Suprapubic skin (tissue), 4 donors: ENCODE data around the gene RAD54L. TPM values are rescaled to one million over a fixed set of nuclear protein-coding genes. Genes with fewer than 3 reads are reported as not detected.
A peak's percentile ranks its signal among the peaks of the same experiment; 100 is the strongest.

Source experiments
- DNase-seq, 2 donors: peaks; one replicate each; pipeline ENCODE4 v3.0.0-alpha.2; 2019; ENCODE audit warnings: low spot score in 2 of 2
- H3K27ac ChIP-seq: fragments of 200-600 bp; sonication (generic); one replicate; pipeline ENCODE4 v1.5.1; 2019
- H3K27me3 ChIP-seq: fragments of 200-600 bp; sonication (generic); one replicate; pipeline ENCODE4 v1.5.1; 2019
- H3K36me3 ChIP-seq: fragments of 200-600 bp; sonication (generic); one replicate; pipeline ENCODE4 v1.5.1; 2019
- H3K4me1 ChIP-seq: fragments of 200-600 bp; sonication (generic); one replicate; pipeline ENCODE4 v1.5.1; 2019
- H3K4me3 ChIP-seq: fragments of 200-600 bp; sonication (generic); one replicate; pipeline ENCODE4 v1.5.1; 2019; ENCODE audit warnings: mild to moderate bottlenecking
- H3K9me3 ChIP-seq: fragments of 200-600 bp; sonication (generic); one replicate; pipeline ENCODE4 v1.5.1; 2019
- EP300 ChIP-seq: sonication (generic); formaldehyde crosslinking; IDR thresholded peaks from one replicate; pipeline ENCODE4 v1.6.1; 2017; ENCODE audit warnings: antibody characterized with exemption
- POLR2A ChIP-seq, 2 donors: fragments of 450-650 bp; IDR thresholded peaks; one replicate each; pipeline ENCODE4 v1.6.1; 2017; ENCODE audit warnings: antibody characterized with exemption in 2 of 2, mild to moderate bottlenecking in 2 of 2, moderate library complexity in 2 of 2
- POLR2AphosphoS5 ChIP-seq, 3 donors: sonication (generic); formaldehyde crosslinking; IDR thresholded peaks; one replicate each; pipeline ENCODE4 v1.6.1; 2017; ENCODE audit warnings: antibody characterized with exemption in 3 of 3
- WGBS: methylation state at CpG from one replicate; pipeline ENCODE4 v1.1.5; 2018; 5-methylcytosine and 5-hydroxymethylcytosine counted together
- total RNA-seq, 4 donors: library from RNA; depleted of rRNA; stranded (reverse); fragments of >200 nt; gene quantifications; one replicate each; pipeline ENCODE4 v1.1.0, GENCODE V29; 2016
- TF ChIP-seq, protein P1 (sequence below), 2 donors: fragments of 200-600 bp in 1 of 2; fragments of 450-650 bp in 1 of 2; sonication (generic) in 1 of 2; IDR thresholded peaks; one replicate each; pipeline ENCODE4 v1.5.1; 2016 to 2019; ENCODE audit warnings: antibody characterized with exemption in 2 of 2, mild to moderate bottlenecking in 1 of 2, moderate library complexity in 1 of 2

RAD54L gene
- 1 to 10 TPM; 1.1 to 6.1 (median 2.1) TPM for total RNA-seq

- under 1% methylated on average over 44 of the region's 49 CpGs for WGBS
- Histone ChIP-seq H3K4me1 (peaks cover 24% of the 10 kb centered on the region), H3K27ac (peak within 1 kb of the TSS; percentile 54), H3K9me3 (no peaks in the 10 kb centered on the region), H3K27me3 (no peaks in the 10 kb centered on the region), H3K4me3 (peak within 1 kb of the TSS; percentile 67), H3K36me3 (no peaks in the 10 kb centered on the region)
- peak; percentile 98 for DNase-seq
- TF ChIP-seq, protein P1, sequence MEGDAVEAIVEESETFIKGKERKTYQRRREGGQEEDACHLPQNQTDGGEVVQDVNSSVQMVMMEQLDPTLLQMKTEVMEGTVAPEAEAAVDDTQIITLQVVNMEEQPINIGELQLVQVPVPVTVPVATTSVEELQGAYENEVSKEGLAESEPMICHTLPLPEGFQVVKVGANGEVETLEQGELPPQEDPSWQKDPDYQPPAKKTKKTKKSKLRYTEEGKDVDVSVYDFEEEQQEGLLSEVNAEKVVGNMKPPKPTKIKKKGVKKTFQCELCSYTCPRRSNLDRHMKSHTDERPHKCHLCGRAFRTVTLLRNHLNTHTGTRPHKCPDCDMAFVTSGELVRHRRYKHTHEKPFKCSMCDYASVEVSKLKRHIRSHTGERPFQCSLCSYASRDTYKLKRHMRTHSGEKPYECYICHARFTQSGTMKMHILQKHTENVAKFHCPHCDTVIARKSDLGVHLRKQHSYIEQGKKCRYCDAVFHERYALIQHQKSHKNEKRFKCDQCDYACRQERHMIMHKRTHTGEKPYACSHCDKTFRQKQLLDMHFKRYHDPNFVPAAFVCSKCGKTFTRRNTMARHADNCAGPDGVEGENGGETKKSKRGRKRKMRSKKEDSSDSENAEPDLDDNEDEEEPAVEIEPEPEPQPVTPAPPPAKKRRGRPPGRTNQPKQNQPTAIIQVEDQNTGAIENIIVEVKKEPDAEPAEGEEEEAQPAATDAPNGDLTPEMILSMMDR (IDR thresholded peaks at IDR 0.05) = no peak
- TF ChIP-seq POLR2AphosphoS5 (IDR thresholded peaks at IDR 0.05) (peak in 2 of 3 donors; percentile 34 to 97), POLR2A (IDR thresholded peaks at IDR 0.05) (no peak)
These were observed at the start of gene RAD54L for GRCh38 chr1:46247436-46248121. Gene RAD54L, plus strand, starts transcription at chr1:46247763. Its CDS starts 643 bp downstream, at chr1:46248406.

DNA sequence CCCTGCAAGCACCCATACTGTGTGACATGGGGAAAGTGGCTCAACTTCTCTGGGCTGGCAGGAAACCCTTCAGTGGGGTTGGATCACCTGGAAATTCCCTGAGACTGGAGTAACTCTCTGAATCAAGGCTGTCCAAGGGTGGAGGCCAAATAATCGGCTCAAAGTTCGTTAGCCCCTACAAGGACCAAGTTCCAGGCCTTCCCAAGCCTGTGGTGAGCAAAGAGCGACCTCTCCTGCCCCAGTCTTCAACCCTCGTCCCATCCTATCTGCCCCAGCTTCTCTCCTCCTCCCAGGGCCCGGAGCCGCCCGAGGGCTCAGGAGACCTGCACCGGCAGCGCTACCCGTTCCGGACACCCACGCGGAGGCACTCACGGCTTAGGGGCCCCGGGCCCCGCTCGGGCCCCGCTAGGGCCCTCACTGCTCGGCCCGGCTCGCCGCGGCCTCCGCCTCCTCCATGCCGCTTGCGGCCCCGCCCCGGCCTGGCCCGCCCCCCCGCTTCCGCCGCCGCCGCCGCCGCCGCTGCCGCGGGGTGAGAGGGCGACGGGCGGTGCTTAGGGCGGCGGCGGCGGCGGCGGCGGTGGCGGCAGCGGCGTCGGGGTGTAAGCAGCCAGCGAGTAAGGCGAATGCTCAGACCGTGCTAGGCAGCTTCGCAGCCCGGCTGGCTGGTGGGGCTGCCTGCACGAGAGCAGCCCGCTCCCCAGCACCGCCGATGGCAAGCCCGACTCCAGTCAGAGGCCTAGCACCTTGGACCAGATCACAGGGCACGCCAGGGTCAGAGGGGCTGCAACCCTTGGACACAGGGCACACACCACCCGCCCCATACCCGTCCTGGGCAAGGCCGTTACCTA, 49.4 kb upstream of the RAD54L start, which contains the start of gene POMGNT1:
POMGNT1 (minus strand) TSS at position 471 of the 848 bp plus-strand sequence. CDS start 613 bp downstream, outside the sequence.
- peaks cover 32% of the 10 kb centered on the region for H3K4me1 ChIP-seq
- DNase-seq = no peak

GRCh38 chr1:46199233-46199749, 48.3 kb upstream of the RAD54L start:
- H3K9me3 ChIP-seq = no peaks in the 10 kb centered on the region
- no peak for DNase-seq
- peak overlapping the region; percentile 78 for H3K4me3 ChIP-seq
- H3K27me3 ChIP-seq = no peaks in the 10 kb centered on the region
- peaks cover 42% of the 10 kb centered on the region for H3K4me1 ChIP-seq
- no peak overlapping the region for H3K27ac ChIP-seq
- peaks cover 15% of the 10 kb centered on the region for H3K36me3 ChIP-seq
- TF ChIP-seq, protein P1 (IDR thresholded peaks at IDR 0.05) = no peak
- no peak for TF ChIP-seq POLR2A (IDR thresholded peaks at IDR 0.05)
- TF ChIP-seq POLR2AphosphoS5 (IDR thresholded peaks at IDR 0.05) = no peak
- no peak for TF ChIP-seq EP300
- 89% methylated on average over 3 of the region's 3 CpGs for WGBS

More for the DNA sequence above, 49.4 kb upstream of the RAD54L start, which contains the start of gene POMGNT1:
- peak within 1 kb of the TSS; percentile 78 for H3K4me3 ChIP-seq
- 0% methylated on average over 19 of the region's 67 CpGs for WGBS
- no peaks in the 10 kb centered on the region for H3K27me3 ChIP-seq
- peak within 1 kb of the TSS; percentile 78 for H3K27ac ChIP-seq
- H3K36me3 ChIP-seq = peaks cover 26% of the 10 kb centered on the region
- TF ChIP-seq POLR2AphosphoS5 (IDR thresholded peaks at IDR 0.05) = no peak
- TF ChIP-seq EP300 = no peak
- TF ChIP-seq, protein P1 (IDR thresholded peaks at IDR 0.05) = peak in 1 of 2 donors; percentile 6
- no peaks in the 10 kb centered on the region for H3K9me3 ChIP-seq

DNA sequence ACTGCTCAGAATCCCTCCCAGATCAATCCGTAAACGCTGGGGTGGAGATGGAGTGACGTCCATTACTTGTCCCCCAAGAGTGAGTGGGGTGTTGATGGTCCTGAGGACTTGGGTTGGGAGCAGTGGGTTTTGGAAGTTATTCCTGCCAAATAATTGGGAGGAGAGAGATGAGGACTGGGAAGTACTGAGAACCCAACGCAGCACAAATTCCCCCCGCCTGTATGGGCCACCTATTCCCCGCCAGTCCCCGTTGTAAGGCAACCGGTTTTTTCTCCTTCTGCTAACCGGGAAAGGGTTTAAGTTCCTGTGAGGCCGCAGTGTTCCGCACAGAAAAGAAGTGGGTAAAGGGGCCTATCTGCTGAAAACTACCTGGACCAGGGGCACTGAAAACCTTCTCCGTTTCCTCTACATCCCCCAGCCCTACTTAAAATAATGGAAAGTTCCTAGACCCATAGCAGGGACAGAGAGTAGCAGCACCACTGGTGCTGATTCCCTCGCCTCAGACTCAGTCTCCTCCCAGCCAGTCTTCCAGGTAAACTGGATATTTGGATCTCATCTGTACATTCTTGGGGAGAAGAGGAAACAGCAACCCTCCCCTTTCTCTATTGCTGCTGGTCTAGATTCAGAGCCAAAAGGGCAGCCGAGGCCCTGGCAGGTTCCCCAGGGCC, 43.7 kb upstream of the RAD54L start:
- Histone ChIP-seq H3K4me3 (peak overlapping the region; percentile 68), H3K36me3 (no peaks in the 10 kb centered on the region), H3K4me1 (peaks cover 43% of the 10 kb centered on the region), H3K27me3 (no peaks in the 10 kb centered on the region), H3K27ac (peak overlapping the region; percentile 60), H3K9me3 (no peaks in the 10 kb centered on the region)
- no peak for TF ChIP-seq POLR2A (IDR thresholded peaks at IDR 0.05)
- no peak for TF ChIP-seq EP300
- TF ChIP-seq, protein P1 (IDR thresholded peaks at IDR 0.05) = no peak
- TF ChIP-seq POLR2AphosphoS5 (IDR thresholded peaks at IDR 0.05) = no peak
- DNase-seq = no peak
- 12% methylated on average over 14 of the region's 14 CpGs for WGBS
